ENCODE data around the gene DVL2.

DNA sequence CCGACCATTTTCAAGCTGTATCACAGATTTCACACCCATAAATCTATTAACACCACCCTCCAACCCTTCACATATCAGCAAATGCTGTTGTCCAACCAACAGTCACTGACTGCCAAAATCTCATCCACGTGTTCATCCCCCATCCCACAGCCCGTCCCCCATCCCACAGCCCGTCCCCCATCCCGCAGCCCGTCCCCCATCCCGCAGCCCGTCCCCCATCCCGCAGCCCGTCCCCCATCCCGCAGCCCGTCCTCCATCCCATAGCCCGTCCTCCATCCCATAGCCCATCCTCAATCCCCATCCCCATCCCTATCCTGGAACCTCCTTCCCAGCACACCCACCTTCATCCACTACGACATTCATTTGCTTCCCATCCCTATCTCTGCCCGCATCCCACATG lies 28.8 kb downstream of the DVL2 start:
- TF ChIP-seq POLR2A (IDR thresholded peaks at IDR 0.05) = no peak
- TF ChIP-seq, protein P1, sequence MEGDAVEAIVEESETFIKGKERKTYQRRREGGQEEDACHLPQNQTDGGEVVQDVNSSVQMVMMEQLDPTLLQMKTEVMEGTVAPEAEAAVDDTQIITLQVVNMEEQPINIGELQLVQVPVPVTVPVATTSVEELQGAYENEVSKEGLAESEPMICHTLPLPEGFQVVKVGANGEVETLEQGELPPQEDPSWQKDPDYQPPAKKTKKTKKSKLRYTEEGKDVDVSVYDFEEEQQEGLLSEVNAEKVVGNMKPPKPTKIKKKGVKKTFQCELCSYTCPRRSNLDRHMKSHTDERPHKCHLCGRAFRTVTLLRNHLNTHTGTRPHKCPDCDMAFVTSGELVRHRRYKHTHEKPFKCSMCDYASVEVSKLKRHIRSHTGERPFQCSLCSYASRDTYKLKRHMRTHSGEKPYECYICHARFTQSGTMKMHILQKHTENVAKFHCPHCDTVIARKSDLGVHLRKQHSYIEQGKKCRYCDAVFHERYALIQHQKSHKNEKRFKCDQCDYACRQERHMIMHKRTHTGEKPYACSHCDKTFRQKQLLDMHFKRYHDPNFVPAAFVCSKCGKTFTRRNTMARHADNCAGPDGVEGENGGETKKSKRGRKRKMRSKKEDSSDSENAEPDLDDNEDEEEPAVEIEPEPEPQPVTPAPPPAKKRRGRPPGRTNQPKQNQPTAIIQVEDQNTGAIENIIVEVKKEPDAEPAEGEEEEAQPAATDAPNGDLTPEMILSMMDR (IDR thresholded peaks at IDR 0.05) = no peak

Measured in ovary (tissue), 3 donors.